Measurements from ENCODE around the gene NEDD4L.

The NEDD4L gene

GRCh38 chr18:58183226-58183625, 139.2 kb downstream of the NEDD4L start:
- no peak for DNase-seq (ENCODE audit: low read depth)

GRCh38 chr18:58186258-58186948, 142.4 kb downstream of the NEDD4L start:
- peak; percentile 93 for DNase-seq (ENCODE audit: low read depth)

GRCh38 chr18:58187674-58188073, 143.6 kb downstream of the NEDD4L start:
- no peak for DNase-seq (ENCODE audit: low read depth)

- DNase-seq (ENCODE audit: low read depth): no peak
These were observed 145.0 kb downstream of the NEDD4L start for GRCh38 chr18:58188996-58189395.

DNA sequence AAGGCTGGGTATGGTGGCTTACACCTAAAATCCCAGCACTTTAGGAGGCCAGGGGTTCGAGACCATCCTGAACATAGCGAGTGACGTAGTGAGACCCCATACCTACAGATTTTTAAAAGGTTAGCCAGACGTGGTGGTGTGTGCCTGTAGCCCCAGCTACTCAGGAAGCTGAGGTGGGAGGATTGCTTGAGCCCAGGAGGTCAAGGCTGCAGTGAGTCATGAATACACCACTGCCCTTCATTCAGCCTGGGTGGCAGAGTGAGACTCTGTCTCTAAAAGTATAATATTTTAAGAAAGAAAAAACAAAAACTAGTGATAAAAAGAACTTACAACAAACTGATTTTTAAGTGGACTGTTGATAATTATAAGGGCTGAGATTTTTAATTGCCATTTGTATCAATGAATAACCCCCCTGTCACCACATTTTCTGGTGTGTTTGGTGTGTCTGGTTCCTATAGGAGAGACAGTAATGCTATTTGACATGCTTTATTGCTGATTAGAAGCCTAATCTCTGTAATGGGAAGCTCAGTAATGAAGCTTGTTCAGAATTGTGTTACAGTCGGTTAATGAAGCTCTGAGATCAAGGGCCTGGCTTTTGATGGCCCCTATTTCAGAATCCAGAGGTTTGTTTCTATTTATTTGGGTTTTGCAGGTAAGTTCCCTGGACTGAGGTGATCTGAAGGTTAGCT, 147.0 kb downstream of the NEDD4L start:
- DNase-seq (ENCODE audit: low read depth): no peak

DNA sequence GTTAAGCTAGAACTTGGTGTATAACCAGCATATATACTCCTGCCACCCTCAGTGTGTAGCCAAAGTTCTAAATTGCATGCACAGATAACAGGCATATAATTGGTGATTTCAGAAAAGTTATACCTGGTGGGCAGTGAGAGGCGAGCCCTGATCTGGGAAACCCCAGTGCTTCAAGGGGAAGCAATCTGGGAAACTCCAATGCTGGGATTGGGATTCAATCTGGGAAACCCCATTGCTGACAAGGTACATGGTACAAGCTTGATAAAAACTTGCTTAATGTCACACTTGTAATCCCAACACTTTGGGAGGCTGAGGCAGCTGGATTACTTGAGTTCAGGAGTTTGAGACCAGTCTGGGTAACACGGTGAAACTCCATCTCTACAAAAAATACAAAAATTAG, 147.6 kb downstream of the NEDD4L start:
- no peak for DNase-seq (ENCODE audit: low read depth)

- DNase-seq (ENCODE audit: low read depth): no peak
These were observed 148.5 kb downstream of the NEDD4L start for GRCh38 chr18:58192519-58192918.

- no peak for DNase-seq (ENCODE audit: low read depth)
These were observed 150.0 kb downstream of the NEDD4L start for GRCh38 chr18:58194028-58194427.

- DNase-seq (ENCODE audit: low read depth): no peak
These were observed 151.3 kb downstream of the NEDD4L start for GRCh38 chr18:58195278-58195765.

- no peak for DNase-seq (ENCODE audit: low read depth)
These were observed 152.1 kb downstream of the NEDD4L start for GRCh38 chr18:58196164-58196563.

DNA sequence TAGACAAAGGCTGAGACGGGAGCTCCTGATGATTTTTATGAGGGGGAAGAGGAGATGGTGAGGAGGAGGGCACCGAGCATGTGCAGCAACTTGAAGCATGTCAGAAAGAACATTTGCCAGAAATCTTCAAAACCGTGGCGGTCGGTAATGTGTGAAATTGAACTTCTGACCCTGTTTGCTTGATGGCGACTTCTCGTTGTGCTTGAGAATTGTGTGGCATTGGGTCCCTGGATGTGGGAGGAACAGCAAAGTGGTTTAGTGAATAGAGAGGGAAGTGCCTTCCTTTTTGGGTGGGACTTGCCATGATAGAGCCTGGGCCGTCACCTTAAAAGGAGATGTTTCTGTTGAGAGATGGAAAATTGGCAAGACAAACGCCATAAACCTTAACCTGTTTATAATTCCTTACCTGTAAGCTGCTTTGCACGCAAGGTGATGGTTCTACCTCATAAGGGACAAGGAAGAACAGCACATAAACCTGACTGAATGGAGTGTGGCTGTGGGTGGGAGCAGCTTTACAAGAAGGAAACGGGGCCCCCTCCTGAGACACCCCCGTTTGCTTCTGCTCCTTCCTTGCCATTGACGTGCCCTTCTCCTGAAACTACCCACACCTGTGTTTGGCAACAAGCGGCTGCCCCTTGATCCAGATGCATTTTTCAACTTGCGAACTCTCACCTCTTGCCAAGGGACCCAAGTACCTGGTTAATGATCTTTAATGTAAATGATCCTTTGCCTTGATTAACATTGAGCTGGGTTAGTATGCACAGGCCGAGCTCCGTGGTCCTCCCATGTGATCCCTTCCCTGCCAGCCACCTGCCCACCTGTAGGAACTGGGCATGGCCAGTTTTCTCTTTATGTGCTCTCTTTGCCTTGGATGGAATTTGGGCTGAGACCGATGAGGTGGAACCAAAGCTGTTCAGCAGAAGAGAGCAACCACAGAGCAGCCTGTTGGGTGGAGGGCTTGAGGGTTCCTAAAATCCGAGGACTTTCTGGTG, 153.2 kb downstream of the NEDD4L start:
- no peak for DNase-seq (ENCODE audit: low read depth)

- DNase-seq (ENCODE audit: low read depth): no peak
These were observed 157.2 kb downstream of the NEDD4L start for GRCh38 chr18:58201268-58201667.

GRCh38 chr18:58201733-58202730, 158.0 kb downstream of the NEDD4L start:
- DNase-seq (ENCODE audit: low read depth): peak; percentile 39

DNA sequence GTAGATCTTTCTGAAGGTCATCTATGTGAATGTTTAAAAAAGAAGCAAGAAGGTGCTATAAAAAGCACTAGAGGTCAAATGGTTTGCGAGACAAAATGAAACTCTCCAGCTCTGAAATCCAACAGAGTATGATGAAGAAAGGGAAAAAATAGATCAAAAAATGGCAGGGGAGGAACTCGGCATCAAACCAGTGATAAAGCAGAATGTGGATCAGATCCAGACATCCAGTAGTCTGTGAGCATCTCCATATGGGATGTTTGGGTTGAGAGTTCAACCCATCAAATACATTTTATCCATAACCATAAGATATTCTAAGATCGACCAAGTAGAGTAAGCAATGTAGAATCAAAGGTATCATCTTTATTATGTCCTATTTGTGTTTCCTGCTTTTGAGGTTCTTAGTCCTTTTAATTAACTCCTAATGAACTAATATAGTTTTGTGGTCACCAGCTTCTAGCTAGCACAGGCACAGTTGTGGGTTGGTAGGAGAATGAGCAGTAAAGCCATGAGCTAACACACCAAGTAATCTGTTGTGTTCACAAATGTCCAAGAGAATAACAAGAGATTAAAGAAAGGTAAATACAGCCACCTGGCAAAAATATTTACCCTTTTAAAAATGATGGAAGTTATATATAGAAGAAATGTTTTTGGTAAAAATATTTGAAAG, 160.9 kb downstream of the NEDD4L start:
- no peak for DNase-seq (ENCODE audit: low read depth)

GRCh38 chr18:58205443-58206160, 161.6 kb downstream of the NEDD4L start:
- DNase-seq (ENCODE audit: low read depth): peak; percentile 80

DNA sequence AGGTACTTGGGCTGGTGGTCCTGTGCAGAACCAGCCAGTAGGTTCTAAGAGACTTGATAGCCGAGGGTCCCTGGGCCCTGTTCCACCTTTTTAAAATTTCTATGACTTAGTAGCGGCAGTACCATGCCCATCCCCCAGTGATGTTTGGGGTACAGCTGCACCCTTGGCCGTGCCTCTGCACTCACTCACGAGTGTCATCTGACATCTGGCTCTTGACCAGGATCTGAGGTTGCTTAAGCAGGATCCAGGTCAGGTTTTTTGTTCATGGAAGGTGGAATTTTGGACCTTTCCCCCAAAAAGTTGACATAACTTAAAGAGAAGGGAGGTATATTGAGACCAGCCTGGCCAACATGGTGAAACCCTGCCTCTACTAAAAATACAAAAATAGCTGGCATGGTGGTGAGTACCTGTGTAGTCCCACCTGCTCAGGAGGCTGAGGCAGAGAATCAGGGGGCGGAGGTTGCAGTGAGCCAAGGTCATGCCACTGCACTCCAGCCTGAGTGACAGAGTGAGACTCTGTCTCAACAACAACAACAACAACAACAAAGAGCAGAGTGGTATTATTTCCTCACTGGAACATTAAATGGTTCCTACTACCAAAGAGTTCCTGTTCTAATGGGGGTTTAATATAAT, 163.6 kb downstream of the NEDD4L start:
- DNase-seq (ENCODE audit: low read depth): no peak

- no peak for DNase-seq (ENCODE audit: low read depth)
These were observed 164.3 kb downstream of the NEDD4L start for GRCh38 chr18:58208207-58208932.

GRCh38 chr18:58209326-58209725, 165.3 kb downstream of the NEDD4L start:
- DNase-seq (ENCODE audit: low read depth): no peak

DNA sequence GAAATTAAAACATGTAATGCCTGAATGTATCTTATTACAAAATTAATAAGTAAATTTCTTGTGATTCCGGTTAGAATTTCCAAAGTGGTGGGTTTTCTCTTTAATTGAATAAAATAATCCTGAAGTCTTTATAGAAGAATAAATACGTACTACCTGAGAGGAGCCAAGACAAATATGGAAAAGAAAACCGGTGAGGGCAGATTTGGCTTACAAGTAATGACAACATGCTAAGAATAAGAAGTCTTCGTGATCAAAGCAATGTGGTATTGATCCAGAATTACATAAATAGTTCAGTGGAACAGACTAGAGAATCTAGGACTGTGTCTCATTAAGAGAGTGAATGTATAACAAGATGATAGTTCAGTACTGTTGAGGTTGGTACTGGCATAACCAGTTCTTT, 167.5 kb downstream of the NEDD4L start:
- no peak for DNase-seq (ENCODE audit: low read depth)

All from iris pigment epithelial cell (primary cell).